Measurements from ENCODE around the gene TMEFF2. TPM values are rescaled to one million over a fixed set of nuclear protein-coding genes. Genes with fewer than 3 reads are reported as not detected.

TMEFF2 gene
- total RNA-seq, 4 donors from 2014 or later: 0.20 TPM; not detected in 3

GRCh38 chr2:191983186-191983585 is 211.5 kb downstream of the TMEFF2 start:
- H3K27me3 ChIP-seq: no peaks in the 10 kb centered on the region
- intact Hi-C loops (cut with DNase I; ENCODE audit: low total_unique reads): no loop called here
- in situ Hi-C loops (cut with MboI; ENCODE audit: low sequenced_read_pairs in 4 of 4): no loop called here
- ATAC-seq (no peak), DNase-seq (no peak)
- TF ChIP-seq CTCF (IDR thresholded peaks at IDR 0.05 in 4 of 5, conservative IDR thresholded peaks at IDR 0.05 in 1 of 5): no peak
- no peak for TF ChIP-seq POLR2A (IDR thresholded peaks at IDR 0.05)
- H3K36me3 ChIP-seq: no peaks in the 10 kb centered on the region
- H3K4me3 ChIP-seq: no peak overlapping the region
- H3K4me1 ChIP-seq: no peaks in the 10 kb centered on the region
- H3K27ac ChIP-seq: no peak overlapping the region
- no peaks in the 10 kb centered on the region for H3K9me3 ChIP-seq

GRCh38 chr2:191981706-191982105 is 213.0 kb downstream of the TMEFF2 start:
- intact Hi-C loops (cut with DNase I; ENCODE audit: low total_unique reads): no loop called here
- Histone ChIP-seq H3K27me3 (no peaks in the 10 kb centered on the region), H3K4me1 (no peaks in the 10 kb centered on the region), H3K9me3 (no peaks in the 10 kb centered on the region), H3K27ac (no peak overlapping the region), H3K4me3 (no peak overlapping the region), H3K36me3 (no peaks in the 10 kb centered on the region)
- TF ChIP-seq POLR2A (IDR thresholded peaks at IDR 0.05) (no peak), CTCF (IDR thresholded peaks at IDR 0.05 in 4 of 5, conservative IDR thresholded peaks at IDR 0.05 in 1 of 5) (no peak)
- no peak for DNase-seq
- in situ Hi-C loops (cut with MboI; ENCODE audit: low sequenced_read_pairs in 4 of 4): no loop called here
- ATAC-seq: no peak

- DNase-seq: no peak
- Histone ChIP-seq H3K9me3 (no peaks in the 10 kb centered on the region), H3K27me3 (no peaks in the 10 kb centered on the region), H3K4me1 (no peaks in the 10 kb centered on the region), H3K27ac (no peak overlapping the region), H3K36me3 (no peaks in the 10 kb centered on the region), H3K4me3 (no peak overlapping the region)
- ATAC-seq: no peak
- in situ Hi-C loops (cut with MboI; ENCODE audit: low sequenced_read_pairs in 4 of 4) (no loop called here), intact Hi-C loops (cut with DNase I; ENCODE audit: low total_unique reads) (no loop called here)
- TF ChIP-seq POLR2A (IDR thresholded peaks at IDR 0.05) (no peak), CTCF (IDR thresholded peaks at IDR 0.05 in 4 of 5, conservative IDR thresholded peaks at IDR 0.05 in 1 of 5) (no peak)
Observed at GRCh38 chr2:191980483-191980882, 214.2 kb downstream of the TMEFF2 start.

- DNase-seq: no peak
- Histone ChIP-seq H3K4me1 (no peaks in the 10 kb centered on the region), H3K36me3 (no peaks in the 10 kb centered on the region), H3K27me3 (no peaks in the 10 kb centered on the region), H3K9me3 (no peaks in the 10 kb centered on the region), H3K27ac (no peak overlapping the region), H3K4me3 (no peak overlapping the region)
- TF ChIP-seq CTCF (IDR thresholded peaks at IDR 0.05 in 4 of 5, conservative IDR thresholded peaks at IDR 0.05 in 1 of 5) (no peak), POLR2A (IDR thresholded peaks at IDR 0.05) (no peak)
- ATAC-seq: no peak
- intact Hi-C loops (cut with DNase I; ENCODE audit: low total_unique reads): no loop called here
- in situ Hi-C loops (cut with MboI; ENCODE audit: low sequenced_read_pairs in 4 of 4): no loop called here
Observed at GRCh38 chr2:191979221-191979730, 215.5 kb downstream of the TMEFF2 start.

- ATAC-seq: no peak
- no peaks in the 10 kb centered on the region for H3K4me1 ChIP-seq
- in situ Hi-C loops (cut with MboI; ENCODE audit: low sequenced_read_pairs in 4 of 4): no loop called here
Observed at GRCh38 chr2:191977754-191978153, 217.0 kb downstream of the TMEFF2 start.

More at GRCh38 chr2:191977754-191978153, 217.0 kb downstream of the TMEFF2 start:
- no peak overlapping the region for H3K27ac ChIP-seq
- intact Hi-C loops (cut with DNase I; ENCODE audit: low total_unique reads): no loop called here
- DNase-seq: no peak
- no peaks in the 10 kb centered on the region for H3K27me3 ChIP-seq
- H3K36me3 ChIP-seq: no peaks in the 10 kb centered on the region
- H3K9me3 ChIP-seq: no peaks in the 10 kb centered on the region
- TF ChIP-seq CTCF (IDR thresholded peaks at IDR 0.05 in 4 of 5, conservative IDR thresholded peaks at IDR 0.05 in 1 of 5): no peak
- TF ChIP-seq POLR2A (IDR thresholded peaks at IDR 0.05): no peak
- no peak overlapping the region for H3K4me3 ChIP-seq

All from gastrocnemius medialis (tissue), 4 donors.